K562 (cell line): ENCODE results near the gene CDCA5. TPM values are rescaled to one million over a fixed set of nuclear protein-coding genes. Genes with fewer than 3 reads are reported as not detected.

ENCODE experiments used
- ATAC-seq: fragments of 200-7000 bp; cut with Tn5 transposase; 3 replicates; pipeline ENCODE4 v1.9.1; 2020; ENCODE audit warnings: moderate library complexity
- BruUV-seq: library from RNA; stranded (reverse); fragments of 400-500 nt; replicated peaks from 2 replicates; lab custom pipeline; 2021; lab: Mats Ljungman, UMichigan
- CTCF ChIA-PET: fragments of 300-600 bp; formaldehyde crosslinking; extraction: SDS; loops from one replicate; lab custom pipeline; 2021; ENCODE audit warnings: low intra/inter-chr PET ratio; lab: Yijun Ruan, JAX
- POLR2A ChIA-PET: fragments of 300-600, 350-650 bp; sonication (Branson Sonifier 250); formaldehyde crosslinking; extraction: SDS; loops from one replicate; lab custom pipeline; 2021; ENCODE audit warnings: antibody characterized with exemption, inconsistent platforms; lab: Yijun Ruan, JAX
- DNase-seq, 4 experiments: peaks; one replicate each; pipeline versions ENCODE4 v3.0.0 to v3.0.0-alpha.2; 2011 to 2018; ENCODE audit warnings: low spot score in 3 of 4, mixed read lengths in 3 of 4; ENCODE audit errors: extremely low read depth in 1 of 4
- FAIRE-seq: peaks from 2 replicates; lab custom pipeline; 2011; peaks lifted over from hg19 to GRCh38; lab: Jason Lieb, UNC
- H2AFZ ChIP-seq: 2 replicates; pipeline ENCODE4 v1.6.0; 2011; ENCODE audit warnings: low read depth, low read length, control low read depth, inconsistent platforms
- H3K27ac ChIP-seq: fragments of 200-600 bp; 3 replicates; pipeline ENCODE4 v1.8.0; 2011; ENCODE audit warnings: low read depth, mild to moderate bottlenecking, control low read depth, inconsistent platforms, low read length, moderate library complexity, mixed read lengths; ENCODE audit errors: extremely low read depth
- H3K27me3 ChIP-seq, 2 experiments: fragments of 300-600 bp in 1 of 2; 2 replicates in 1 of 2; 3 replicates in 1 of 2; pipeline versions ENCODE4 v1.6.0 to v1.8.0; 2011; ENCODE audit warnings: inconsistent platforms in 2 of 2, low read length in 2 of 2, mild to moderate bottlenecking in 1 of 2, mixed read lengths in 1 of 2, moderate library complexity in 1 of 2; ENCODE audit not compliant: control insufficient read depth in 2 of 2, insufficient read depth in 2 of 2
- H3K36me3 ChIP-seq: fragments of 300-600 bp; 3 replicates; pipeline ENCODE4 v1.8.0; 2011; ENCODE audit warnings: mild to moderate bottlenecking, low read length, inconsistent platforms; ENCODE audit not compliant: control insufficient read depth, insufficient read depth
- H3K4me1 ChIP-seq, 2 experiments: fragments of 200-600 bp in 1 of 2; replicated peaks in 1 of 2; 2 replicates in 1 of 2; 3 replicates in 1 of 2; pipeline versions ENCODE4 v1.5.1 to v1.8.0; 2011; ENCODE audit warnings: inconsistent platforms in 2 of 2, low read length in 2 of 2, mild to moderate bottlenecking in 1 of 2, mixed read lengths in 1 of 2, moderate library complexity in 1 of 2; ENCODE audit not compliant: control insufficient read depth in 2 of 2, insufficient read depth in 2 of 2
- H3K4me2 ChIP-seq: 2 replicates; pipeline ENCODE4 v1.6.1; 2011; ENCODE audit warnings: low read length, control low read depth, inconsistent platforms, mixed read lengths; ENCODE audit not compliant: insufficient read depth
- H3K4me3 ChIP-seq: fragments of 200-600 bp; sonication (generic), shearing (Covaris generic); 2 replicates; pipeline ENCODE4 v1.5.1; 2016; ENCODE audit warnings: control low read depth, inconsistent platforms
- H3K79me2 ChIP-seq: fragments of 200-600 bp; 3 replicates; pipeline ENCODE4 v1.8.0; 2011; ENCODE audit warnings: low read length, inconsistent platforms; ENCODE audit not compliant: control insufficient read depth, insufficient read depth
- H3K9ac ChIP-seq, 2 experiments: 2 replicates each; pipeline versions ENCODE4 v1.6.0 to v1.6.1; 2011; ENCODE audit warnings: low read depth in 2 of 2, low read length in 2 of 2, control low read depth in 1 of 2, inconsistent platforms in 1 of 2, mild to moderate bottlenecking in 1 of 2, mixed read lengths in 1 of 2; ENCODE audit not compliant: insufficient read depth in 1 of 2
- H3K9me1 ChIP-seq: one replicate; pipeline ENCODE4 v1.6.0; 2011; ENCODE audit warnings: inconsistent platforms, mild to moderate bottlenecking, low read length, moderate library complexity; ENCODE audit not compliant: control insufficient read depth, insufficient read depth
- H3K9me3 ChIP-seq: replicated peaks from 2 replicates; pipeline ENCODE4 v1.5.1; 2011; ENCODE audit warnings: low read depth, low read length, inconsistent platforms; ENCODE audit not compliant: control insufficient read depth, insufficient read depth
- H4K20me1 ChIP-seq: replicated peaks from 2 replicates; pipeline ENCODE4 v1.6.1; 2011; ENCODE audit warnings: low read length, inconsistent platforms, mixed read lengths; ENCODE audit not compliant: control insufficient read depth, insufficient read depth
- BCOR ChIP-seq: fragments of 450-650 bp; IDR thresholded peaks from 2 replicates; pipeline ENCODE4 v1.6.1; 2016
- KDM1A ChIP-seq, 2 experiments: fragments of 450-650 bp; IDR thresholded peaks; 2 replicates each; pipeline ENCODE4 v1.6.1; 2016; ENCODE audit warnings: mild to moderate bottlenecking in 2 of 2
- LEF1 ChIP-seq: fragments of 450-650 bp; IDR thresholded peaks from 2 replicates; pipeline ENCODE4 v1.6.1; 2016; ENCODE audit warnings: mild to moderate bottlenecking
- RBM25 ChIP-seq: fragments of 200-400 bp; formaldehyde crosslinking; IDR thresholded peaks from 2 replicates; pipeline ENCODE4 v1.6.1; 2018; ENCODE audit warnings: low read length, low read depth, moderate library complexity; ENCODE audit not compliant: severe bottlenecking
- TAF9B ChIP-seq: fragments of 450-650 bp; IDR thresholded peaks from 2 replicates; pipeline ENCODE4 v1.6.1; 2018; ENCODE audit warnings: mild to moderate bottlenecking; ENCODE audit not compliant: partially characterized antibody
- ZFP36 ChIP-seq: fragments of 150-350 bp; IDR thresholded peaks from 2 replicates; pipeline ENCODE4 v1.6.1; 2018; ENCODE audit warnings: low read length, low read depth; ENCODE audit not compliant: partially characterized antibody
- ZNF551 ChIP-seq: fragments of 250-450 bp; sonication (Bioruptor Pico); IDR thresholded peaks from 2 replicates; pipeline ENCODE4 v1.5.0; 2021; ENCODE audit warnings: mild to moderate bottlenecking, moderate library complexity
- WGBS: fragments of 100-300 bp; shearing (Covaris generic); methylation state at CpG from one replicate; pipeline ENCODE4 v1.1.6; 2016; ENCODE audit warnings: low coverage, mixed read lengths; ENCODE audit not compliant: insufficient coverage; ENCODE audit errors: missing lambda C conversion rate; 5-methylcytosine and 5-hydroxymethylcytosine counted together
- in situ Hi-C: fragments of 300-500 bp; cut with MboI; formaldehyde crosslinking; loops from 4 replicates; pipeline ENCODE4 v1.15.0; 2018; ENCODE audit warnings: inconsistent platforms, mixed read lengths
- intact Hi-C: fragments of 100-400 bp; cut with micrococcal nuclease; formaldehyde crosslinking; loops from 2 replicates; pipeline ENCODE4 v1.14.2; 2022
- polyA plus RNA-seq, 8 experiments: library from polyadenylated mRNA; depleted of rRNA in 4 of 8; stranded (reverse) in 5 of 8; unstranded in 3 of 8; fragments of >200 nt; fragmentation: Nextera tagmentation in 2 of 8; fragmentation: Illumina TruSeq in 1 of 8; extraction: Ambion mirVana in 2 of 8; extraction: Trizol in 1 of 8; gene quantifications; 2 replicates each; pipeline versions ENCODE4 v1.2.1 to v1.2.3, GENCODE V29; 2011 to 2014; ENCODE audit warnings: inconsistent platforms in 1 of 8, missing spikeins in 1 of 8
- total RNA-seq, 7 experiments: library from RNA; depleted of rRNA in 6 of 7; stranded (reverse); fragments of >200 nt in 6 of 7; fragmentation: Illumina TruSeq in 2 of 7; extraction: Trizol in 2 of 7; gene quantifications; 2 replicates each; pipeline versions ENCODE4 v1.2.1 to v1.2.3, GENCODE V29; 2011 to 2021; ENCODE audit warnings: low replicate concordance in 1 of 7
- TF ChIP-seq, protein P1 (sequence below): IDR thresholded peaks from 2 replicates; pipeline ENCODE4 v1.6.1; 2011; ENCODE audit not compliant: insufficient read length; ENCODE audit errors: extremely low read depth
- TF ChIP-seq, protein P2 (sequence below): fragments of 450-650 bp; conservative IDR thresholded peaks from 2 replicates; pipeline ENCODE4 v1.6.1; 2016; ENCODE audit warnings: missing genetic modification characterization, low read depth, mild to moderate bottlenecking, missing compliant biosample characterization, moderate library complexity

CDCA5 gene
- total and polyA plus RNA-seq, 9 of the 15 experiments (the other 6 are each of a cell fraction or from before 2014, with no cell fraction given), result 18.9 to 94.3 (median 64.6) TPM

DNA sequence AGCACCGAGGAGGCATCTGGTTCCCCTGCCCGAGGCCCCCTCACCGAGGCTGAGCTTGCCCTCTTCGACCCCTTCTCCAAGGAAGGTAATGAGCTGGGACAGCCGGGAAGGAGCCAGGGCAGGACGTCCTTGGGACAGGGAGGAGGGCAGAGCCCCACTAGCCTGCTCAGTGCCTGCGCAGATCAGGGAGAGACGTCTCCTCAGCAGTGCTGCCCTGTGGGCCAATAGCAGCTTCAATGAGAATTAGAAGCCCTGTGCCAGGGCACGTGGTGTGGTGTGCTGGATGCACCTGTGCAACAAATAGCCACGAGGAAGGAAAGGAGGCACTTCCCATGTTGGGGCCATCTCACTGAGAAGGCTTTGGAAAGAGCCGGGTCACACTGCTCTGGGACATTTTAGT, 48.3 kb downstream of the CDCA5 start (continued):
- TF ChIP-seq ZNF551 (CRISPR knock-in tag), result no peak

DNA sequence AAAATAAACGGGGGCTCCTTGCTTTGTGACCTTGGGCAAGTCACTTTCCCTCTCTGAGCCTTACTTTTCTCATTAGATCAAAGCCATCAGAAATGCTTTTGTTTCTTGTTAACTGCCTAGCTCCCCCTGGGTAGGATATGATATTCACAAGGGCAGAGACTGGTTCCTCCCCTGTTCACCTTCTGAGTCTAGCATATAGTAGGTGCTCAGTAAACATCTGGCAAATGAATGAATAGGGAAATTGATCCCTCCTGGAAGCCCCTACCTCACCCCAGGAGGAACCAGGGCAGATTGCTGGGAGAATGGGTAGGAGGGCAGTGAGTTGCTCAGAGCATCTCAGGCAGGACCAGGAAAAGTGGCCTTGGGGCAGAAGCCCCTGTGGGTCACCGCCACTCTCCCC, 49.4 kb downstream of the CDCA5 start:
- Histone ChIP-seq H3K79me2 (no peaks in the 10 kb centered on the region), H3K4me3 (no peak overlapping the region), H3K27me3 (no peaks in the 10 kb centered on the region), H3K36me3 (peaks cover 24% of the 10 kb centered on the region; the same call in 1 of the 3 replicates), H3K9me3 (no peaks in the 10 kb centered on the region), H3K4me2 (no peak overlapping the region), H2AFZ (no peak overlapping the region), H3K27ac (no peak overlapping the region), H3K9ac (no peak overlapping the region), H4K20me1 (no peaks in the 10 kb centered on the region), H3K4me1 (peaks cover 0 to 10% of the 10 kb centered on the region in 2 experiments; a peak in 2 of 5 replicates), H3K9me1 (no peaks in the 10 kb centered on the region)
- TF ChIP-seq KDM1A (IDR thresholded peaks at IDR 0.05) (0 out of 4 replicates have a peak, but pooled peaks of 1 of the 2 experiments have one; percentile 26), TAF9B (no peak), LEF1 (no peak), BCOR (peak; percentile 69), RBM25 (peak; percentile 28), ZFP36 (peak; percentile 48)
- TF ChIP-seq, protein P1, sequence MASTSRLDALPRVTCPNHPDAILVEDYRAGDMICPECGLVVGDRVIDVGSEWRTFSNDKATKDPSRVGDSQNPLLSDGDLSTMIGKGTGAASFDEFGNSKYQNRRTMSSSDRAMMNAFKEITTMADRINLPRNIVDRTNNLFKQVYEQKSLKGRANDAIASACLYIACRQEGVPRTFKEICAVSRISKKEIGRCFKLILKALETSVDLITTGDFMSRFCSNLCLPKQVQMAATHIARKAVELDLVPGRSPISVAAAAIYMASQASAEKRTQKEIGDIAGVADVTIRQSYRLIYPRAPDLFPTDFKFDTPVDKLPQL, result no peak
- TF ChIP-seq, protein P2, sequence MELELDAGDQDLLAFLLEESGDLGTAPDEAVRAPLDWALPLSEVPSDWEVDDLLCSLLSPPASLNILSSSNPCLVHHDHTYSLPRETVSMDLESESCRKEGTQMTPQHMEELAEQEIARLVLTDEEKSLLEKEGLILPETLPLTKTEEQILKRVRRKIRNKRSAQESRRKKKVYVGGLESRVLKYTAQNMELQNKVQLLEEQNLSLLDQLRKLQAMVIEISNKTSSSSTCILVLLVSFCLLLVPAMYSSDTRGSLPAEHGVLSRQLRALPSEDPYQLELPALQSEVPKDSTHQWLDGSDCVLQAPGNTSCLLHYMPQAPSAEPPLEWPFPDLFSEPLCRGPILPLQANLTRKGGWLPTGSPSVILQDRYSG (tag), result no peak
- in situ Hi-C loops (no loop called here), intact Hi-C loops (no loop called here)
- no TSS peak for BruUV-seq
- CTCF ChIA-PET, result no interaction called here
- ATAC-seq (no peak), FAIRE-seq (no peak), DNase-seq (no peak)
- WGBS, result 43% methylated on average over 1 of the region's 2 CpGs
- POLR2A ChIA-PET, result no interaction called here
